HG03139 (cell line): Measurements from ENCODE around the gene TNFSF8.

Source experiments
- ATAC-seq: cut with Tn5 transposase; IDR thresholded peaks from one replicate; pipeline ENCODE4 v1.9.1; 2021; ENCODE audit not compliant: unreplicated experiment

The TNFSF8 gene

DNA sequence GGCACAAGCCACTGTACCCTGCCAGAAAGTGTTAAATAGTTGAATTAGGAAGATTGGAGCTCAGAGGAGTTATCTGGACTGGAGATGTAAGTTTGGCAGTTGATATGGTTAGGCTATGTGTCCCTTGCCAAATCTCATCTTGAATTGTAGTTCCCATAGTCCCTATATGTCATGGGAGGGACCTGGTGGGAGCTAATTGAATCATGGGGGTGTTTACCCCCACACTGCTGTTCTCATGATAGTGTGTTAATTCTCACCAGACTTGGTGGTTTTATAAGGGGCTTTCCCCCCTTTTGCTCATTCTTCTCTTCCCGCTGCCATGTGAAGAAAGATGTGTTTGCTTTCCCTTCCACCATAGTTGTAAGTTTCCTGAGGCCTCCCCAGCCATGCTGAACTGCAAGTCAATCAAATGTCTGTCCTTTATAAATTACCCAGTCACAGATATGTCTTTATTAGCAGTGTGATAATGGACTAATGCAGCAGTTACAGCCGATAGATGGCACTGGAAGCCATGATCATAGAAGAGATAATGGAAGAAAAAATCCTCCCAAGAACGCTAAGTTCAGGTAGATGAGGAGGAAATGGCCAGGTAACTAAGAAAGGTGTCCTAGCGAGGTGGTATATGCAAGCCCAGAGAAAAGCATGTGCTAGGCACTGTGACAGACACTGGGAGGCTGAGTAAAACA, 51.4 kb downstream of the TNFSF8 start:
- no peak for ATAC-seq

GRCh38 chr9:114869845-114870244, 60.5 kb downstream of the TNFSF8 start:
- no peak for ATAC-seq

DNA sequence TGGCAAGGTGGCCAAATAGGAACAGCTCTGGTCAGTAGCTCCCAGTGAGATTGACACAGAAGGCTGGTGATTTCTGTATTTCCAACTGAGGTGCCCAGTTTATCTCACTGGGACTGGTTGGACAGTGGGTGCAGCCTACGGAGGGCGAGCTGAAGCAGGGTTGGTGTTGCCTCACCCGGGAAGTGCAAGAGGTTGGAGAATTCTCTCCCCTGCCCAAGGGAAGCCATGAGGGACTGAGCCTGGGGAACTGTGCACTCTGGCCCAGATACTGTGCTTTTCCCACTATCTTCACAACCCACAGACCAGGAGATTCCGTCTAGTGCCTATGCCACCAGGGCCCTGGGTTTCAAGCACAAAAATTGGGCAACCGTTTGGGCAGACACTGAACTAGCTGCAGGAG, 61.0 kb downstream of the TNFSF8 start:
- no peak for ATAC-seq

- ATAC-seq, result no peak
These were observed 63.1 kb downstream of the TNFSF8 start for GRCh38 chr9:114867327-114867726.

GRCh38 chr9:114864471-114864870, 65.9 kb downstream of the TNFSF8 start:
- ATAC-seq, result no peak

DNA sequence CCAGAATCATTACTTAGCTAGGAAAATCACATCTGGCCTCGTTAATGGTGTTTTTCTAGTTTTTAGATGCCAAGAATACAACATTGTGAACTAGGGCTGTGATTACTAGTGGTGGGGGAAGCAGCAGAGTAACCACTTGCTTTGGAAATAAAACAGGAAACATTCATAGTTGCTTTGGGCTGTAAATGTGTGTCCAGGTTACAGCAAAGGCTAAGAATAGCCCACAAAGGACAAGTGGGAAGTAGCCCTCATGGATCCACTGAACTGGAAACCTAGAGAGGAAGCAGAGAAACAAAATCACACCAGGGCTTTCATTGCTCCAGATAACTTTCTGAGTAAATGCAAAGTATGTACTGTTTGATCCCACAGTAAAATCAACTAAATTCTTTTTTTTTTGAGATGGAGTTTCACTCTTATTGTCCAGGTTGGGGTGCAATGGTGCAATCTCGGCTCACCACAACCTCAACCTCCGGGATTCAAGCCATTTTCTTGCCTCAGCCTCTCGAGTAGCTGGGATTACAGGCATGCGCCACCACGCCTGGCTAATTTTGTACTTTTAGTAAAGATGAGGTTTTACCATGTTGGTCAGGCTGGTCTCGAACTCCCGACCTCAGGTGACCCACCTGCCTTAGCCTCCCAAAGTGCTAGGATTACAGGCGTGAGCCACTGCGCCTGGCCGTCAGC, 68.3 kb downstream of the TNFSF8 start:
- ATAC-seq, result no peak

DNA sequence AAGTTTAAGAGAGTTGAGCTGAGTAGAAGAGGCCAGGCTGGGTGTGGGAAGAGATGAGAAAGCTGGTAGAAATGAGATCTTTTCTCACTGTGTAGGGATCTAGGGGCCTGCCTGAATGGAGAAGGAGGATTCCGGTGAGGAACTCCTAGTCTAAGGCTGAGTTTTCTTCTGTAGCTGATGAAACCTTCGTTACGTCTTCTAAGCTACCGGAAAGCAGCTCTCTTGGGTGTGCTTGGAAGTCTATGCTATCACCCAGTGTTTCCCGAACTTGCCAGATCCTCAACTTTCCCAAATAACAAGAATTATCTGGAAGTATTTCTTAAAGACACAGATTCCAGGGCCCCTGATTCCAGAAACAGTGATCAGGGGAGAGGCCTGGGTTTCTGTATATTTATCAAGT, 69.1 kb downstream of the TNFSF8 start:
- ATAC-seq, result no peak

DNA sequence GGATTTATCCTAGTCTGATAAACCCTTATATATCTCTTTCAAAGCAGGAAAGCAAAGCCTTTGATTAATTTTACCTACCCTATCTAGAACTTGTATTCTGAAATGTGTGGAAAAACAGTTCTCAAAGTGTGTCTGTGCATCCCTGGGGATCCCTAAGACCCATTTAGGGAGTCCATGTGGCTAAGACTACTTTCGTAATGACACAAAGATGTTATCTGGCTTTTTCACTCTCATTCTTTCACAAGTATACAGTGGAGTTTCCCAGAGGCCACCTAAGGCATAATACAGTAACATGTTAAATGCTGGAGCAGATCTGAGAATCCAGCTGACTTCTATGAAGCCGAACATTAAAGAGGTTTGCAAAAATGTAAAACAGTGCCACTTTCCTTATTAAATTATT, 70.2 kb downstream of the TNFSF8 start:
- no peak for ATAC-seq

- ATAC-seq, result no peak
These were observed 73.5 kb downstream of the TNFSF8 start for GRCh38 chr9:114856942-114857315.

DNA sequence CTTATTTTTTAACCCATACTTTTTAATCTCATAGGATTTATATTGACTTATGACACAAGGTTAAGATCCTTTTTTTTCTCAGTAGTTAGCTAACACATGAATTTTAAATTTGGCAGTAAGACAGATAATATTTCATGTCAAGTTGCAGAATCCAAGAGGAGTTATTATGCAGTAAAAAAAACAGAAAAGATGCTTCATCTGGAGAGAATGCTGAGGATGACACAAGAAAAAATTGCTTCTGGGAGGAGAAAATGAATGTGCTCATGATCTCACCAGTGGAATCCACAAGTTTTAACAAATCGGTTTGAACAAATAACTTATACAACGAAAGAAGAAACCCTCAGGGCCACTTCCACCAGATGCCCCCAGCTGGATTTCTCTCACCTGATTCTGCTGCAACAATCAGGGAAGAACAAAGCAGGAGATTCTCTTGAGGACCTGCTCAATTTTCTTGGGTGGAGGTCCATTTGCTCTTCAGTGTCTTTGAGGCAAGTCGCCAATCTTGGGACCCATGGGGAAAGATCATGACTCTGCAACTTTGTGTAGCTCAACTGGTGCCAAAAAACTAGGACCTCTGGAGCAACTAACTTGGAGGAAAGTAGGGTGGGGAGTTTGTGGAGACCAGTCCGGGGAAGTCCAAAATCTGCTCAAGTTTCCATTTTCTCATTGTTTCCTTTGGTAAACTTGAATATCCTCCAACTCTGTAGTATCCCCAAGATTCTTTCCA, 74.0 kb downstream of the TNFSF8 start:
- no peak for ATAC-seq

DNA sequence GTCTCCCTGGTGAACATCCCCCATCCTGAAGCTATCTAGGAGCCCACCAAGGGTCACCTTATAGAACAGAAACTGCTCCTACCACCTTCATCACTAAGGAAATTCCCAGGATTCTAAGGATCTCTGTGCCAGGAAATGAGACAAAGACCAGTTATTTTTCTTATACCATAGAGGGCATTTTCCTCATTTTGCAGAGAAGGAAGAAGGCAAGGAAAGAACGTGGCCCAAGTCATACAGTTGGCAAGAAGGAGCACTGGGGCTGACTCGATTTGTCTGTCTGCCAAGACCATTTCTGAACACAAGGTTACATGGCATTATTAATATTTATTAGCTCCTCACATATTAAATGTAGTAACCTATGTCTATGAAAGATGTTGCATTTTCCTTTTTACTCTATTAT, 74.9 kb downstream of the TNFSF8 start:
- ATAC-seq, result no peak

DNA sequence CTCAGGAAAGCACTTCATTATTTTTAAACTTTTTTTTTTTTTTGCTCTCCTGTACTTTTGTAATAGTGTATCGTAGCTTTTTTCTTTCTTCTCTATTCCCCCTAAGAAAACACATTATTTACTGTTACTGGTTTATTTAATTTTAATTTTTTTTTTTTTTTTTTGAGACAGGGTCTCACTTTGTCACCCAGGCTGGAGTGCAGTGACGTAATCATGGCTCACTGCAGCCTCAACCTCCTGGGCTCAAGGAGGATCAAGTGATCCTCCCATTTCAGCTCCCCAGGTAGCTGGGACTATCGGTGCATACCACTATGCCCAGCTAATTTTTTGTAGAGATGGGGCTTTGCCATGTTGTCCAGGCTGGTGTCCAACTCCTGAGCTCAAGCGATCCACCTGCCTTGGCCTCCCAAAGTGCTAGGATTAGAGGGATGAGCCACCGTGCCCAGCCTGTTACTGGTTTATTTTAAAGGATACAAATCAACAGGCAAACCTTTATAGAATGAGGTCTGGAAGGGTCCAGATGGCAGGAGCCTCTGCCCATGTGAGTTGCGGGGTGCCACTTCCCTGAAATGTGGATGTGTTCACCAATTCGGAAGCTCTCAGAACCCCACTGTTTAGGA, 75.5 kb downstream of the TNFSF8 start:
- ATAC-seq, result no peak

DNA sequence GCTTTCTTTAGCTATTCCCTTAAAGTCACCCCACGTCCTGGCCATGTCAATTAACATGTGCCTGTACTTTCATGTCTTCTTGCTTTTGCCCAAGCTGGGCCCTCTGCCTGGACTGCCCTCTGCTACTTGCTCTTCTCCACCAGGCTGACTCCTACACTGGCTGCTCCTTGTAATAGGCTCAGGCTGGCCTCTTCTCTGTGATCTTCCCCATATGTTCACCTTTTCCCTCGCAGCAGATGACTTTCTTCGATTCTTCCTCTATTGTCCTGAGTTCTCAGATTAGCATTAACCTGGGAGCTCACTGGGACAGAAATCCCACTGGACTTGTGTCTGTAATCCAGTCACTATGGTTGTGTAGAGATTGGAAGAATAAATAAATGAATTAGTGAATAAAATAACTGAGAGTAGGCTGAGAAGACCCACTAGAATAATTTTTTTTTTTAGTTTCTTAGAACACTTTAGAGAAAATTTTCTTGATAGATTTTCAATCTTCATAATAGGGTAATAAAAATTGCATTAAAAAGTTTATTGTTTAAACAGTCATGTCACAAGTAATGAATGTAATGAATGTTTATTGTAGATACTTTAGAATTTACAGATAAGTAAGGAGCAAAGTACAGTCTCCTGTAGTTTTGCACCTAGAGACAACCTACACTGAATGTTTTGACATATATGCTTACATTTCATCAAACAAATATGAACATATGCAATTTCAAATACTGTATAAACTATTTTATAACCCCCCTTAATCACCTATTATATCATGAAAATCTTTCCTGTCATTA, 77.1 kb downstream of the TNFSF8 start:
- ATAC-seq, result no peak

GRCh38 chr9:114852050-114852594, 78.3 kb downstream of the TNFSF8 start:
- no peak for ATAC-seq

DNA sequence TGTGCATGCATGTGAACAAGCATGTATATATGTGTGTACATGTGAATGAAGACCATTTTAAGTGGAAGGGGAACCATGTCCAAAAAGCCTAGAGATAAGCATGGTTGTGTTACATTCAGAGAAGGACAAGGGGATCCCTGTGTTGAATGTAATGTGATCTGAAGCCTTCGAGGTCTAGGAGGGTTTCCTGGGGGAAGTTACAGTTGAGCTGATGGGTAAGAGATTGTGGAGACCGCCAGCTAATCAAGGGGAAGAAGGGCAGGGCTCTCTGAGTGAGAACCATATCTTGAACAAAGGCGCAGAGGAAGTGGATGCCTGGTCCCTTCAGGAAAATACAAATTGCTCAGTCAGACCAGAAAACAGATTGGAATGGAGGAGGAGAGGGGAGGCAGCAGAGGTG, 79.1 kb downstream of the TNFSF8 start:
- no peak for ATAC-seq
